Right atrium auricular region (tissue), 2 donors: ENCODE results near the gene CDIP1. TPM values are rescaled to one million over a fixed set of nuclear protein-coding genes. Genes with fewer than 3 reads are reported as not detected.

Experiments used
- DNase-seq: peaks from one replicate; pipeline ENCODE4 v3.0.0-alpha.2; 2019; ENCODE audit warnings: low spot score
- H3K27ac ChIP-seq, 2 donors: fragments of 200-600 bp; sonication (generic); 1 replicate in 1 of 2; 2 replicates in 1 of 2; pipeline ENCODE4 v1.5.1; 2016 to 2019
- H3K27me3 ChIP-seq, 2 donors: fragments of 200-600 bp; sonication (generic); one replicate each; pipeline versions ENCODE4 v1.5.1 to v1.6.0; 2017 to 2019
- H3K36me3 ChIP-seq: fragments of 200-600 bp; sonication (generic); one replicate; pipeline ENCODE4 v1.5.1; 2016
- H3K4me1 ChIP-seq, 2 donors: fragments of 200-600 bp; sonication (generic); one replicate each; pipeline versions ENCODE4 v1.5.1 to v1.6.0; 2017 to 2019
- H3K4me3 ChIP-seq, 2 donors: fragments of 200-600 bp; sonication (generic); 1 replicate in 1 of 2; 2 replicates in 1 of 2; pipeline ENCODE4 v1.5.1; 2017 to 2019; ENCODE audit warnings: mild to moderate bottlenecking in 1 of 2, moderate library complexity in 1 of 2
- H3K9me3 ChIP-seq, 2 donors: fragments of 200-600 bp; sonication (generic); one replicate each; pipeline ENCODE4 v1.5.1; 2019
- total RNA-seq, 2 donors: library from RNA; depleted of rRNA; stranded (reverse); fragments of >200 nt; gene quantifications; one replicate each; pipeline ENCODE4 v1.1.0, GENCODE V29; 2016
- TF ChIP-seq, protein P1 (sequence below), 2 donors: fragments of 200-600 bp; sonication (generic); IDR thresholded peaks; one replicate each; pipeline ENCODE4 v1.5.1; 2019; ENCODE audit warnings: antibody characterized with exemption in 2 of 2

The CDIP1 gene
- total RNA-seq, 2 donors from 2014 or later: 29.6 to 42.9 TPM

DNA sequence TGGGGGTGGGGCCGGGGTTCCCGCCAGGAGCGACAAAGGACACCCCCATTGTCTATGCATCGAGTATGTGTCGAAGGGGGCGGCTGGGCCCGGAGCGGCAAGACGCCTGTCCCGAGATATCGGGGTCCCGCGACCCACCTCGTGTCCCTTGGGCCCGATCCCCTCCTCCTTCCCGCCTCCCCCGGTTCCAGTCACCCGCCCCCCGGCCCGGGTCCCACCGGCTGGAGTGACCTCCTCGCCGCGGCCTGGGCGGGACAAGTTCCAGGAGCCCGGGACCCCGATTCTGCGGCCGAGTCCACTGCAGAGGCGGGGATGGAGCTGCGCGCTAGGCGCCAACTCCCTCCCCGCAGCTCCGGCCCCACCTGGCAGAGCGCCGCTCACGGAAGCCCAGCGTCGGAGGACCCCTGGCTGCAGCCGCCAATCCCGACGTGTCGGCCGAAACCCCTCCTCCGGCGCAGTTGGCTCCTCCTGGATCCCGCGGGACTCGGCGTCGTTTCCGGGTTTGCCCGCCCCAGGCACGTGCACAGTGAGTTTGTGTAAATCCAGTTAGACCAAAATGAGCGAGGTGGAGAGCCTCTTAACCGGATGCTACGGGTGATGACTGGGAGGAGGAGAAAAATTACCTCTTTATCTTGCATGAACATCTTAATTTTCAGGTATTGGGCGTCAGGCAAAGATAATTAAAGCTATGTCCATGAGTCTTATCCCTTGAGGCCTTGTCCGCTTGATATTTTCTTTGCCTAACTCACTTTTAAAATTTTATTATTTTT, 64.2 kb downstream of the CDIP1 start, which contains the start of gene NMRAL1:
Gene NMRAL1, minus strand, starts transcription at position 434 of the 770 bp plus-strand sequence. CDS start 493 bp downstream, outside the sequence.
- Histone ChIP-seq H3K27me3 (no peaks in the 10 kb centered on the region), H3K4me1 (peaks cover 0 to 40% of the 10 kb centered on the region in 2 donors), H3K36me3 (no peaks in the 10 kb centered on the region), H3K27ac (peak within 1 kb of the TSS; percentile 74 to 84), H3K9me3 (no peaks in the 10 kb centered on the region), H3K4me3 (peak within 1 kb of the TSS; percentile 55 to 79)
- TF ChIP-seq, protein P1, sequence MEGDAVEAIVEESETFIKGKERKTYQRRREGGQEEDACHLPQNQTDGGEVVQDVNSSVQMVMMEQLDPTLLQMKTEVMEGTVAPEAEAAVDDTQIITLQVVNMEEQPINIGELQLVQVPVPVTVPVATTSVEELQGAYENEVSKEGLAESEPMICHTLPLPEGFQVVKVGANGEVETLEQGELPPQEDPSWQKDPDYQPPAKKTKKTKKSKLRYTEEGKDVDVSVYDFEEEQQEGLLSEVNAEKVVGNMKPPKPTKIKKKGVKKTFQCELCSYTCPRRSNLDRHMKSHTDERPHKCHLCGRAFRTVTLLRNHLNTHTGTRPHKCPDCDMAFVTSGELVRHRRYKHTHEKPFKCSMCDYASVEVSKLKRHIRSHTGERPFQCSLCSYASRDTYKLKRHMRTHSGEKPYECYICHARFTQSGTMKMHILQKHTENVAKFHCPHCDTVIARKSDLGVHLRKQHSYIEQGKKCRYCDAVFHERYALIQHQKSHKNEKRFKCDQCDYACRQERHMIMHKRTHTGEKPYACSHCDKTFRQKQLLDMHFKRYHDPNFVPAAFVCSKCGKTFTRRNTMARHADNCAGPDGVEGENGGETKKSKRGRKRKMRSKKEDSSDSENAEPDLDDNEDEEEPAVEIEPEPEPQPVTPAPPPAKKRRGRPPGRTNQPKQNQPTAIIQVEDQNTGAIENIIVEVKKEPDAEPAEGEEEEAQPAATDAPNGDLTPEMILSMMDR (IDR thresholded peaks at IDR 0.05): peak in 1 of 2 donors; percentile 34
- peak; percentile 94 for DNase-seq

DNA sequence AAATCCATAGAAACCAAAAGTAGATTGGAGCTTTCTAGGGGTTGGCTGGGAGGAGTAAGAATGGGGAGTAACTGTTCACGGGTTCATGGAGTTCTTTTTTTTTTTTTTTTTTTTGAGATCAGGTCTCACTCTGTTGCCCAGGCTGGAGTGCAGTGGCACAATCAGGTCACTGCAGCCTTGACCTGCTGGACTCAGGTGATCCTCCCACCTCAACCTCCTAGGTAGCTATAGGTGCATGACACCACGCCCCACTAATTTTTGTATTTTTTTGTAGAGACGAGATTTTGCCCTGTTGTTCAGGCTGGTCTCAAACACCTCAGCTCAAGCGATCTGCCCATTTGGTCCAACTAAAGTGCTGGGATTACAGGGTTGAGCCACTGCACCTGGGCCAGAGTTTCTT, 65.7 kb downstream of the CDIP1 start:
- Histone ChIP-seq H3K4me3 (no peak overlapping the region), H3K9me3 (no peaks in the 10 kb centered on the region), H3K27me3 (no peaks in the 10 kb centered on the region), H3K36me3 (no peaks in the 10 kb centered on the region), H3K27ac (no peak overlapping the region), H3K4me1 (peaks cover 0 to 34% of the 10 kb centered on the region in 2 donors)
- TF ChIP-seq, protein P1 (IDR thresholded peaks at IDR 0.05): no peak
- no peak for DNase-seq

DNA sequence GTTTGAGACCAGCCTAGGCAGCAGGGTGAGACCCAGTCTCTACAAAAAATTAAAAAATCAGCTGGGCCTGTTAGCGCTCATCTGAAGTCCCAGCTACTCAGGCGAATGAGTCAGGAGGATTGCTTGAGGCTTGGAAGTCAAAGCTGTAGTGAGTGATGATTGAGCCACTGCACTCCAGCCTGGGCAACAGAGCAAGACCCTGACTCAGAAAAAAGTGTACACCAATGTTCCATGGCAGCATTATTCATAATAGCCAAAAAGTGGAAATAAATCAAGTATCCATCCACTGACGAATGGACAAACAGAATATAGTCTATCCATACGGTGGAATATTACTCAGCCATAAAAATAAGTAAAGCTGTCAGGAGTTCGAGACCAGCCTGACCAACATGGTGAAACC, 66.7 kb downstream of the CDIP1 start:
- Histone ChIP-seq H3K9me3 (no peaks in the 10 kb centered on the region), H3K36me3 (no peaks in the 10 kb centered on the region), H3K4me1 (peaks cover 0 to 24% of the 10 kb centered on the region in 2 donors), H3K4me3 (no peak overlapping the region), H3K27me3 (no peaks in the 10 kb centered on the region), H3K27ac (no peak overlapping the region)
- TF ChIP-seq, protein P1 (IDR thresholded peaks at IDR 0.05): no peak
- no peak for DNase-seq

DNA sequence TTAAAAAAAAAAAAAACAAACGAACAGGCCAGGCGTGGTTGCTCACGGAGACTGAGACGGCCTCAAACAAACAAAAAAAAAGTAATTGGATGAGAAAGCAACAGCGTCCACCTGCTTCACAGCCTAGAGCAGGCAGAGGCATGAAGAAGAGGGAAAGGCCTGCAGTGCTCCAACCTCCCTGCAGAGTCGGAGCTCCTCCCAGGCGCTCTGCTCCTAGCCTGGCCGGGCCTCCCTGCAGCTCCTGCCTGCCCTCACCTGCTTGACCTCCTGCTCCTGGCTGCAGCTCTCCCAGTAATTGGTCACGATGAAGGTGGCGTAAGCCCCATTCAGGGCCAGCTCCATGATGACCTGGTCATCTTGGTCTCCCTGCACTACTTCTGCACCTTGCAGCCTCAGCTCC, 69.6 kb downstream of the CDIP1 start:
- H3K27me3 ChIP-seq: no peaks in the 10 kb centered on the region
- no peaks in the 10 kb centered on the region for H3K9me3 ChIP-seq
- H3K4me1 ChIP-seq: peaks cover 0 to 4% of the 10 kb centered on the region in 2 donors
- TF ChIP-seq, protein P1 (IDR thresholded peaks at IDR 0.05): no peak
- H3K27ac ChIP-seq: no peak overlapping the region
- H3K4me3 ChIP-seq: no peak overlapping the region
- peaks cover 10% of the 10 kb centered on the region for H3K36me3 ChIP-seq
- no peak for DNase-seq

DNA sequence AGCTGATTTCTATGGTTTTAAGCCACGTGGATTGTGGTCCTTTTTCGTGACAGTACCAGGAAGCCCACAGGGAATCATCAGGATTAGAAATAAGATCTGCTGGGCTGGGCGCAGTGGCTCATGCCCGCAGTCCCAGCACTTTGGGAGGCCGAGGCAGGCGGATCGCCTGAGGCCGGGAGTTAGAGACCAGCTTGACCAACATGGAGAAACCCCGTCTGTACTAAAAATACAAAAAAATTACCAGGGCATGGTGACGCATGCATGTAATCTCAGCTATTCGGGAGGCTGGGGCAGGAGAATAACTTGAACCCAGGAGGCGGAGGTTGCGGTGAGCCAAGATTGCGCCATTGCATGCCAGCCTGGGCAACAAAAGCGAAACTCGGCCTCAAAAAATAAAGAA, 70.7 kb downstream of the CDIP1 start:
- no peaks in the 10 kb centered on the region for H3K9me3 ChIP-seq
- no peak for DNase-seq
- no peaks in the 10 kb centered on the region for H3K27me3 ChIP-seq
- no peaks in the 10 kb centered on the region for H3K4me1 ChIP-seq
- peaks cover 17% of the 10 kb centered on the region for H3K36me3 ChIP-seq
- no peak overlapping the region for H3K27ac ChIP-seq
- TF ChIP-seq, protein P1 (IDR thresholded peaks at IDR 0.05): no peak
- H3K4me3 ChIP-seq: no peak overlapping the region
